Thyroid gland (tissue), 4 donors: ENCODE results near the gene RNF214. TPM values are rescaled to one million over a fixed set of nuclear protein-coding genes. Genes with fewer than 3 reads are reported as not detected.
A peak's percentile ranks its signal among the peaks of the same experiment; 100 is the strongest.

ENCODE experiments used
- DNase-seq, 2 donors: peaks; one replicate each; pipeline ENCODE4 v3.0.0-alpha.2; 2019
- H3K27ac ChIP-seq, 3 donors: fragments of 200-600 bp; sonication (generic); 1 replicate in 2 of 3; 2 replicates in 1 of 3; pipeline ENCODE4 v1.5.1; 2016 to 2019; ENCODE audit warnings: mild to moderate bottlenecking in 1 of 3, moderate library complexity in 1 of 3
- H3K27me3 ChIP-seq: fragments of 200-600 bp; sonication (generic); one replicate; pipeline ENCODE4 v1.5.1; 2019
- H3K36me3 ChIP-seq, 2 donors: fragments of 200-600 bp; sonication (generic); one replicate each; pipeline ENCODE4 v1.5.1; 2016 to 2019
- H3K4me1 ChIP-seq, 2 donors: fragments of 200-600 bp; sonication (generic); one replicate each; pipeline ENCODE4 v1.5.1; 2017 to 2019
- H3K4me3 ChIP-seq, 3 donors: fragments of 200-600 bp; sonication (generic); replicated peaks in 1 of 3; 1 replicate in 2 of 3; 2 replicates in 1 of 3; pipeline ENCODE4 v1.5.1; 2016; ENCODE audit warnings: mild to moderate bottlenecking in 1 of 3
- H3K9me3 ChIP-seq: fragments of 200-600 bp; sonication (generic); one replicate; pipeline ENCODE4 v1.5.1; 2017
- POLR2A ChIP-seq, 2 donors: fragments of 450-650 bp; IDR thresholded peaks; one replicate each; pipeline ENCODE4 v1.6.1; 2017; ENCODE audit warnings: antibody characterized with exemption in 2 of 2, mild to moderate bottlenecking in 2 of 2, moderate library complexity in 1 of 2
- WGBS, 2 donors: methylation state at CpG; one replicate each; pipeline ENCODE4 v1.1.5; 2017; 5-methylcytosine and 5-hydroxymethylcytosine counted together
- intact Hi-C: fragments of 100-400 bp; cut with DNase I; formaldehyde crosslinking; loops from one replicate; pipeline ENCODE4 v1.15.1; 2023
- total RNA-seq, 4 donors: library from RNA; depleted of rRNA; stranded (reverse); fragments of >200 nt; gene quantifications; one replicate each; pipeline ENCODE4 v1.2.3, GENCODE V29; 2016
- TF ChIP-seq, protein P1 (sequence below), 6 experiments: fragments of 200-600 bp in 3 of 6; fragments of 450-650 bp in 3 of 6; sonication (generic) in 3 of 6; IDR thresholded peaks; one replicate each; pipeline ENCODE4 v1.5.1; 2016 to 2019; ENCODE audit warnings: antibody characterized with exemption in 6 of 6, mild to moderate bottlenecking in 2 of 6, inconsistent platforms in 1 of 6, moderate library complexity in 1 of 6

RNF214 gene
- total RNA-seq, 4 donors from 2014 or later = 17.4 to 22.8 (median 20.0) TPM

DNA sequence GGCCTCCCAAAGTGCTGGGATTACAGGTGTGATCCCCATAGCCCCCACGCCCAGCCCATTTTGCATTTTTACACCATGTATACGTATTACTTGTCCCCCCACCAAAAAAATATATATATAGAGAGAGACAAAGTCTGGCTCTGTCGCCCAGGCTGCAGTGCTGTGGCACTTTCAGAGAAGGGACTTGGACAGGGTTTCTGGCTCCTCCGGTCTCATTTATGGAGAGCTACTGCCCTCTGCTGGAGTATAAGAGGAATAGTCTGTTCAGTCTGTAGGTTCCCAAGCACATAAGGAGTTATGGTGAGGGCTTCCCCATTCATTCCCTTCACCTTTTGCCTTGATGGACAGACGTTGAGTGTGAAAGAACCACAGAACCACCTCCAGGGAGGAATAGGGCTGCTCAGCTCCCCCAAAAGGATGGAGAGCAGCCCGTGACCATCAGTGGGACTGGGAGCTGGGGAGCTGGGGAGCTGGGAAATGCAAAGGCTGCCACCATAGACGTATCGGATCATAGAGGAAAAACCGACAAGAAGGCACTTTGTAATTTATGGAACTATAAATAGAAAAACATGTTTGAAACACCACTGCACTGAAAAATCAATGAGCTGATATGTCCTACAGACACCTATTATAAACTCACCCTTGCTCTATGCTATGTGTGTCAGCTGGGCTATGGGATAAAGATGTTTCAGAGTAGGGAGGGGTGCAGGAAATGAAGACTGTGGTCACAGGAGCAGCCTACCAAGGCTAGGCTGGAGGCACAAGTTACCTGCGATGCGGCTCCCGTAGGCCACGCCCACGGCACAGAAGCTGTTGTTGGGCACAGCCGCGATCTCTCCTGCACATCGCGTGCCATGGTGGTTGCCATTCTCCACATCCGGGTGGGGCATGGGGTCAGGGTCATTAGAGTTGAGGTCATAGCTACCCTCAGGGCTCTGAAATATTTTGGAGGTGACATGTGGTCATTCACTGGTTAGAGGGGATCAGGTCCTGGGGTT, 5.8 kb upstream of the RNF214 start:
- Histone ChIP-seq H3K27me3 (no peaks in the 10 kb centered on the region), H3K27ac (no peak overlapping the region), H3K4me1 (peaks cover 10 to 21% of the 10 kb centered on the region in 2 donors), H3K4me3 (no peak overlapping the region), H3K36me3 (peaks cover 38 to 46% of the 10 kb centered on the region in 2 donors), H3K9me3 (no peaks in the 10 kb centered on the region)
- intact Hi-C loops = loop anchor here (5.0 to 10.0 kb wide), 4 partner anchors 44 to 434 kb away; partner anchors contain the start of genes APOA5 and PAFAH1B2
- no peak for TF ChIP-seq POLR2A (IDR thresholded peaks at IDR 0.05)
- TF ChIP-seq, protein P1, sequence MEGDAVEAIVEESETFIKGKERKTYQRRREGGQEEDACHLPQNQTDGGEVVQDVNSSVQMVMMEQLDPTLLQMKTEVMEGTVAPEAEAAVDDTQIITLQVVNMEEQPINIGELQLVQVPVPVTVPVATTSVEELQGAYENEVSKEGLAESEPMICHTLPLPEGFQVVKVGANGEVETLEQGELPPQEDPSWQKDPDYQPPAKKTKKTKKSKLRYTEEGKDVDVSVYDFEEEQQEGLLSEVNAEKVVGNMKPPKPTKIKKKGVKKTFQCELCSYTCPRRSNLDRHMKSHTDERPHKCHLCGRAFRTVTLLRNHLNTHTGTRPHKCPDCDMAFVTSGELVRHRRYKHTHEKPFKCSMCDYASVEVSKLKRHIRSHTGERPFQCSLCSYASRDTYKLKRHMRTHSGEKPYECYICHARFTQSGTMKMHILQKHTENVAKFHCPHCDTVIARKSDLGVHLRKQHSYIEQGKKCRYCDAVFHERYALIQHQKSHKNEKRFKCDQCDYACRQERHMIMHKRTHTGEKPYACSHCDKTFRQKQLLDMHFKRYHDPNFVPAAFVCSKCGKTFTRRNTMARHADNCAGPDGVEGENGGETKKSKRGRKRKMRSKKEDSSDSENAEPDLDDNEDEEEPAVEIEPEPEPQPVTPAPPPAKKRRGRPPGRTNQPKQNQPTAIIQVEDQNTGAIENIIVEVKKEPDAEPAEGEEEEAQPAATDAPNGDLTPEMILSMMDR (IDR thresholded peaks at IDR 0.05) = peak; percentile 45 to 86 (median 78)
- peak; percentile 41 to 51 for DNase-seq
- WGBS, 2 donors = 67 to 73% methylated on average over 19 of the region's 19 CpGs

DNA sequence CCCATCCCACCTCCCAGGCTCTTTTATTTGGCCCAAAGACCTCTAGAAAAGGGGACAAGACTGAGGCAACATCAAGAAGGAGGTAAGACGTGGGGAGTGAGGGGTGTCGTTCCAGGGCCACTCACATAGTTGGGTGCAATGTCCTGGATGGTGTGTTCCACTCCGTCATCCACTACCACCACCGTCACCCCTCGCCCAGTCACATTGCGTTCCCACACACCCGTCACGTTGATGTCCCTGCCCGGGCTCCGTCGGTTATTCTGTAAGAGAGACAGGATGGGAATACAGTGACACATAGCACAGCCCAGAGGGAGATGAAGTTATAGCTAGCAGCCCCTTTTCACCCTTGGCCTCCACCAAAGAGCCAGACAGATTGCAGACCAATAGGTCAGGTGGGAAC, 4.4 kb upstream of the RNF214 start:
- Histone ChIP-seq H3K27me3 (no peaks in the 10 kb centered on the region), H3K9me3 (no peaks in the 10 kb centered on the region), H3K36me3 (peaks cover 34 to 46% of the 10 kb centered on the region in 2 donors), H3K27ac (no peak overlapping the region), H3K4me3 (no peak overlapping the region), H3K4me1 (peaks cover 10 to 11% of the 10 kb centered on the region in 2 donors)
- intact Hi-C loops = loop anchor here (5.0 to 10.0 kb wide), 4 partner anchors 46 to 436 kb away; partner anchors contain the start of genes APOA5 and PAFAH1B2
- TF ChIP-seq POLR2A (IDR thresholded peaks at IDR 0.05) = no peak
- TF ChIP-seq, protein P1 (IDR thresholded peaks at IDR 0.05) = no peak
- DNase-seq = no peak
- 95 to 98% methylated on average over 11 of the region's 11 CpGs for WGBS, 2 donors

DNA sequence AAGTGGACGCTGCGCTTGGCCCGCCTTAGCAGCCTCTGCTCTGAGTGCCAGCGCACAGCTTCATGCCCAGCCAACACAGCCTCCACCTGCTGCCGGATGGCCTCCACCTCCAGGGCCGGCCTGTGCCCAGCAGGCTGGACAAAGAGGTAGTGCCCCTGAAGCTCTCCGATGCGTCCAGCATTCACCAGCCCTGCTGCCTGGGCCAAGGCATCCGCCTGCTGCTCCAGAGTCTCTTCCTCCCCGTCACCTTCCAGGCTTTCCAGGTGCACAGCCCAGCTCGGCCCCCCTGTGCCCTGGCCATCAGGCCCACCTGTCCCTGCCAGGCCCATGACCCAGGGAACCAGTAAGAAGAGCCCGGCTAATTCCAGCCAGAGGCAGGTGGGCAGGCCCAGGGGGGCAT, 3.1 kb upstream of the RNF214 start:
- no peaks in the 10 kb centered on the region for H3K9me3 ChIP-seq
- intact Hi-C loops = loop anchor here (5.0 to 10.0 kb wide), 4 partner anchors 47 to 437 kb away; partner anchors contain the start of genes APOA5 and PAFAH1B2
- H3K27ac ChIP-seq = no peak overlapping the region
- no peak overlapping the region for H3K4me3 ChIP-seq
- DNase-seq = no peak
- peaks cover 28 to 40% of the 10 kb centered on the region in 2 donors for H3K36me3 ChIP-seq
- WGBS, 2 donors = 92 to 94% methylated on average over 6 to 8 of the region's 12 CpGs
- TF ChIP-seq, protein P1 (IDR thresholded peaks at IDR 0.05) = no peak
- no peak for TF ChIP-seq POLR2A (IDR thresholded peaks at IDR 0.05)
- H3K4me1 ChIP-seq = peaks cover 15 to 21% of the 10 kb centered on the region in 2 donors
- H3K27me3 ChIP-seq = no peaks in the 10 kb centered on the region

DNA sequence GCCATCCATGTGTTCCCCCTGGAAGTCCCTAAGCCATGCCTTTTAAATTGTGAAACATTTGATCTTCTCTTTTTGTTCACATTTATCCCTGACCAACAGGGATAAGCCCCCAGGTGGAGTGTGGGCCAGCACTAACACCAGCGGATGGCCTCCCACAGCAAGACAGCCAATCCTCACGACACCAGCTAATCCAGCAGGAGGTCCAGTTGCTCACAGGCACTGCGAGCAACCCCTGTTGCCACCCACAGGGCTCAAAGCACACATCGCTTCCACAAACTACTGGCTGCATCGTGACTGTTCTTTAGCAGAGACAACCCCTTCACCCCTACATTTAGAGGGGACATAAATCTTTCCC, 2.6 kb upstream of the RNF214 start:
- H3K9me3 ChIP-seq = no peaks in the 10 kb centered on the region
- H3K4me3 ChIP-seq = no peak overlapping the region
- H3K27me3 ChIP-seq = no peaks in the 10 kb centered on the region
- 91 to 94% methylated on average over 5 of the region's 5 CpGs for WGBS, 2 donors
- H3K36me3 ChIP-seq = peaks cover 28 to 39% of the 10 kb centered on the region in 2 donors
- no peak for DNase-seq
- H3K4me1 ChIP-seq = peaks cover 15 to 21% of the 10 kb centered on the region in 2 donors
- H3K27ac ChIP-seq = no peak overlapping the region
- intact Hi-C loops = loop anchor here (5.0 to 10.0 kb wide), 4 partner anchors 48 to 438 kb away; partner anchors contain the start of genes APOA5 and PAFAH1B2
- TF ChIP-seq POLR2A (IDR thresholded peaks at IDR 0.05) = no peak
- TF ChIP-seq, protein P1 (IDR thresholded peaks at IDR 0.05) = no peak
